ENCODE data around the gene CTNNB1.

Gene CTNNB1

DNA sequence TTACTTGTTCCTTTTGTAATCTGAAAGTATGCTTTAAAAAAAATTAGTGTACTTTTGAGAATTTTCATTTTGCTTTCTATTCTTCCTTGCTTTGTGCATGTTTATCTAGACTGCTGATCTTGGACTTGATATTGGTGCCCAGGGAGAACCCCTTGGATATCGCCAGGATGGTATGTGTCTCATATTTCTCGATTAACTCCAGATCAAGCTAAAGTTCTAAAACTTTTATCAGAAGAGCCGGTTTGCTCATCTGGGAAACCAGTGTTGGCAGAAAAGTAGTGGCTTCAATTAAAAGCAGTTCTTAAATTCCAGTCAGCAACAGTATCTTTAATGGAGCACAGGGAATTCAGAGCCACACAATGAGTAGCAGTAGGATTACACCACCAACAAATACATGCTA, 38.6 kb downstream of the CTNNB1 start:
- H3K4me2 ChIP-seq (ENCODE audit: low read length): no peak overlapping the region
- H3K4me3 ChIP-seq (ENCODE audit: low read length): no peak overlapping the region
- H3K79me2 ChIP-seq (ENCODE audit: control insufficient read depth, low read length): no peaks in the 10 kb centered on the region
- no peaks in the 10 kb centered on the region for H3K9me3 ChIP-seq (ENCODE audit: control insufficient read depth, insufficient read depth, low read length)
- H3K4me1 ChIP-seq (ENCODE audit: control insufficient read depth, low read length): no peaks in the 10 kb centered on the region
- TF ChIP-seq EZH2phosphoT487 (IDR thresholded peaks at IDR 0.05; ENCODE audit: borderline replicate concordance, low read length): no peak
- TF ChIP-seq, protein P1, sequence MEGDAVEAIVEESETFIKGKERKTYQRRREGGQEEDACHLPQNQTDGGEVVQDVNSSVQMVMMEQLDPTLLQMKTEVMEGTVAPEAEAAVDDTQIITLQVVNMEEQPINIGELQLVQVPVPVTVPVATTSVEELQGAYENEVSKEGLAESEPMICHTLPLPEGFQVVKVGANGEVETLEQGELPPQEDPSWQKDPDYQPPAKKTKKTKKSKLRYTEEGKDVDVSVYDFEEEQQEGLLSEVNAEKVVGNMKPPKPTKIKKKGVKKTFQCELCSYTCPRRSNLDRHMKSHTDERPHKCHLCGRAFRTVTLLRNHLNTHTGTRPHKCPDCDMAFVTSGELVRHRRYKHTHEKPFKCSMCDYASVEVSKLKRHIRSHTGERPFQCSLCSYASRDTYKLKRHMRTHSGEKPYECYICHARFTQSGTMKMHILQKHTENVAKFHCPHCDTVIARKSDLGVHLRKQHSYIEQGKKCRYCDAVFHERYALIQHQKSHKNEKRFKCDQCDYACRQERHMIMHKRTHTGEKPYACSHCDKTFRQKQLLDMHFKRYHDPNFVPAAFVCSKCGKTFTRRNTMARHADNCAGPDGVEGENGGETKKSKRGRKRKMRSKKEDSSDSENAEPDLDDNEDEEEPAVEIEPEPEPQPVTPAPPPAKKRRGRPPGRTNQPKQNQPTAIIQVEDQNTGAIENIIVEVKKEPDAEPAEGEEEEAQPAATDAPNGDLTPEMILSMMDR (IDR thresholded peaks at IDR 0.05; ENCODE audit: low read depth, low read length, poor library complexity, severe bottlenecking): no peak
- no peak overlapping the region for H3K27ac ChIP-seq (ENCODE audit: low read depth, low read length)
- 0 out of 2 replicates have a peak, but pooled peaks cover 8% of the 10 kb centered on the region for H4K20me1 ChIP-seq (ENCODE audit: control insufficient read depth, insufficient read depth, low read depth, low read length)
- peaks cover 81% of the 10 kb centered on the region for H3K36me3 ChIP-seq (ENCODE audit: control insufficient read depth, low read length)
- no peaks in the 10 kb centered on the region for H3K27me3 ChIP-seq (ENCODE audit: control insufficient read depth, low read length)
- H3K9me2 ChIP-seq (replicated peaks; ENCODE audit: control insufficient read depth, low read length): no peaks in the 10 kb centered on the region
- no peaks in the 10 kb centered on the region for H3F3A ChIP-seq (ENCODE audit: control insufficient read depth, insufficient read depth)

DNA sequence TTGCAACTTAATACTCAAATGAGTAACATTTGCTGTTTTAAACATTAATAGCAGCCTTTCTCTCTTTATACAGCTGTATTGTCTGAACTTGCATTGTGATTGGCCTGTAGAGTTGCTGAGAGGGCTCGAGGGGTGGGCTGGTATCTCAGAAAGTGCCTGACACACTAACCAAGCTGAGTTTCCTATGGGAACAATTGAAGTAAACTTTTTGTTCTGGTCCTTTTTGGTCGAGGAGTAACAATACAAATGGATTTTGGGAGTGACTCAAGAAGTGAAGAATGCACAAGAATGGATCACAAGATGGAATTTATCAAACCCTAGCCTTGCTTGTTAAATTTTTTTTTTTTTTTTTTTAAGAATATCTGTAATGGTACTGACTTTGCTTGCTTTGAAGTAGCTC, 40.3 kb downstream of the CTNNB1 start:
- H3K4me2 ChIP-seq (ENCODE audit: low read length): no peak overlapping the region
- H3K9me2 ChIP-seq (replicated peaks; ENCODE audit: control insufficient read depth, low read length): no peaks in the 10 kb centered on the region
- no peaks in the 10 kb centered on the region for H3K27me3 ChIP-seq (ENCODE audit: control insufficient read depth, low read length)
- TF ChIP-seq EZH2phosphoT487 (IDR thresholded peaks at IDR 0.05; ENCODE audit: borderline replicate concordance, low read length): no peak
- TF ChIP-seq, protein P1 (IDR thresholded peaks at IDR 0.05; ENCODE audit: low read depth, low read length, poor library complexity, severe bottlenecking): no peak
- H3K9me3 ChIP-seq (ENCODE audit: control insufficient read depth, insufficient read depth, low read length): no peaks in the 10 kb centered on the region
- 0 out of 2 replicates have a peak, but pooled peaks cover 8% of the 10 kb centered on the region for H4K20me1 ChIP-seq (ENCODE audit: control insufficient read depth, insufficient read depth, low read depth, low read length)
- H3F3A ChIP-seq (ENCODE audit: control insufficient read depth, insufficient read depth): no peaks in the 10 kb centered on the region
- H3K79me2 ChIP-seq (ENCODE audit: control insufficient read depth, low read length): no peaks in the 10 kb centered on the region
- no peaks in the 10 kb centered on the region for H3K4me1 ChIP-seq (ENCODE audit: control insufficient read depth, low read length)
- peaks cover 64% of the 10 kb centered on the region for H3K36me3 ChIP-seq (ENCODE audit: control insufficient read depth, low read length)
- H3K4me3 ChIP-seq (ENCODE audit: low read length): no peak overlapping the region
- H3K27ac ChIP-seq (ENCODE audit: low read depth, low read length): no peak overlapping the region

DNA sequence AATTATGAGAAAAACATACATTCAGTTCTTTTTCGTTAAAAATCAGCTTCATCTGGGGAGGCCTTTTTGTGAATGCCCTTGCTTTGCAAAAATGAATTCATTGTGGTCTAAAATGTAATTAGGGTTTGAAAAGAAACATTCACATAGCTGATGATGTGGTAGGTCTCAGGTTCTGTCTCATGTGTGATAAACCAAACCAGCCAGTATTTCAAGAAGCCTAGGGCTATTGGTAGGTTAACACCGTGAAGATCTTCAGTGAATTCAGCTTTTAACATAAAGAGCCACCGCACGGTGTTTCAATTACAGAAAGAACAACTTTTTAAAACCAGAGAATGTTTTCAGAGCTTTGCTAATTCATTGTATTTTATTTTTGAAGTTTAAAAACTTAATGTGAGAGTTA, 41.9 kb downstream of the CTNNB1 start:
- no peaks in the 10 kb centered on the region for H3K79me2 ChIP-seq (ENCODE audit: control insufficient read depth, low read length)
- H3K36me3 ChIP-seq (ENCODE audit: control insufficient read depth, low read length): peaks cover 48% of the 10 kb centered on the region
- H3K9me3 ChIP-seq (ENCODE audit: control insufficient read depth, insufficient read depth, low read length): no peaks in the 10 kb centered on the region
- H3K27ac ChIP-seq (ENCODE audit: low read depth, low read length): no peak overlapping the region
- no peaks in the 10 kb centered on the region for H3K9me2 ChIP-seq (replicated peaks; ENCODE audit: control insufficient read depth, low read length)
- H3K4me2 ChIP-seq (ENCODE audit: low read length): no peak overlapping the region
- H3K4me3 ChIP-seq (ENCODE audit: low read length): no peak overlapping the region
- 0 out of 2 replicates have a peak, but pooled peaks cover 8% of the 10 kb centered on the region for H4K20me1 ChIP-seq (ENCODE audit: control insufficient read depth, insufficient read depth, low read depth, low read length)
- TF ChIP-seq, protein P1 (IDR thresholded peaks at IDR 0.05; ENCODE audit: low read depth, low read length, poor library complexity, severe bottlenecking): no peak
- no peak for TF ChIP-seq EZH2phosphoT487 (IDR thresholded peaks at IDR 0.05; ENCODE audit: borderline replicate concordance, low read length)
- no peaks in the 10 kb centered on the region for H3K4me1 ChIP-seq (ENCODE audit: control insufficient read depth, low read length)
- no peaks in the 10 kb centered on the region for H3K27me3 ChIP-seq (ENCODE audit: control insufficient read depth, low read length)
- H3F3A ChIP-seq (ENCODE audit: control insufficient read depth, insufficient read depth): no peaks in the 10 kb centered on the region
